DMS53 treated with DMSO at 0.1 percent for 48 hours (cell line): ENCODE results near the gene REV1.
A peak's percentile ranks its signal among the peaks of the same experiment; 100 is the strongest.

ENCODE experiments used
- DNase-seq: peaks from one replicate; lab custom pipeline; 2025; ENCODE audit not compliant: unreplicated experiment; lab: John Stamatoyannopoulos, UW

The REV1 gene

GRCh38 chr2:99489761-99490622 lies at the start of gene REV1:
Gene REV1 (minus strand): TSS chr2:99490017. CDS start chr2:99464975, 25,042 bp downstream.
- peak; percentile 98 for DNase-seq

- DNase-seq: no peak
Observed at GRCh38 chr2:99537910-99538485, 48.2 kb upstream of the REV1 start.

GRCh38 chr2:99524056-99524455 lies 34.2 kb upstream of the REV1 start:
- no peak for DNase-seq

GRCh38 chr2:99522157-99522556 lies 32.3 kb upstream of the REV1 start:
- no peak for DNase-seq

GRCh38 chr2:99520813-99521212 lies 31.0 kb upstream of the REV1 start:
- no peak for DNase-seq

- DNase-seq: no peak
Observed at GRCh38 chr2:99520195-99520594, 30.4 kb upstream of the REV1 start.

GRCh38 chr2:99514357-99514756 lies 24.5 kb upstream of the REV1 start:
- no peak for DNase-seq

- DNase-seq: no peak
Observed at GRCh38 chr2:99512181-99512591, 22.4 kb upstream of the REV1 start.

GRCh38 chr2:99509387-99509786 lies 19.6 kb upstream of the REV1 start:
- no peak for DNase-seq

GRCh38 chr2:99507937-99508818 lies 18.4 kb upstream of the REV1 start:
- DNase-seq: peak; percentile 99

- DNase-seq: no peak
Observed at GRCh38 chr2:99504844-99505584, 15.2 kb upstream of the REV1 start.

GRCh38 chr2:99503662-99504416 lies 14.0 kb upstream of the REV1 start:
- DNase-seq: peak; percentile 64

- no peak for DNase-seq
Observed at GRCh38 chr2:99496021-99496420, 6.2 kb upstream of the REV1 start.

- DNase-seq: no peak
Observed at GRCh38 chr2:99495115-99495860, 5.5 kb upstream of the REV1 start.

GRCh38 chr2:99492721-99493120 lies 2.9 kb upstream of the REV1 start:
- DNase-seq: no peak

GRCh38 chr2:99490623-99491461 lies 1.0 kb upstream of the REV1 start:
- DNase-seq: no peak

GRCh38 chr2:99489063-99489760 lies 605 bp downstream of the REV1 start:
- no peak for DNase-seq

- DNase-seq: peak; percentile 49
Observed at GRCh38 chr2:99488539-99489062, 1.2 kb downstream of the REV1 start.
